D721Med (cell line): ENCODE measurements around the gene AGPAT3.

Experiments
- DNase-seq: peaks from one replicate; pipeline ENCODE4 v3.0.0; 2011; ENCODE audit warnings: low spot score; ENCODE audit not compliant: insufficient read length
- FAIRE-seq: peaks from 2 replicates; lab custom pipeline; 2011; peaks lifted over from hg19 to GRCh38; lab: Jason Lieb, UNC
- TF ChIP-seq, protein P1 (sequence below): IDR thresholded peaks from 2 replicates; pipeline ENCODE4 v1.5.1; 2012; ENCODE audit warnings: mild to moderate bottlenecking, control low read depth; ENCODE audit not compliant: insufficient read depth; ENCODE audit errors: missing control alignments

AGPAT3 gene

DNA sequence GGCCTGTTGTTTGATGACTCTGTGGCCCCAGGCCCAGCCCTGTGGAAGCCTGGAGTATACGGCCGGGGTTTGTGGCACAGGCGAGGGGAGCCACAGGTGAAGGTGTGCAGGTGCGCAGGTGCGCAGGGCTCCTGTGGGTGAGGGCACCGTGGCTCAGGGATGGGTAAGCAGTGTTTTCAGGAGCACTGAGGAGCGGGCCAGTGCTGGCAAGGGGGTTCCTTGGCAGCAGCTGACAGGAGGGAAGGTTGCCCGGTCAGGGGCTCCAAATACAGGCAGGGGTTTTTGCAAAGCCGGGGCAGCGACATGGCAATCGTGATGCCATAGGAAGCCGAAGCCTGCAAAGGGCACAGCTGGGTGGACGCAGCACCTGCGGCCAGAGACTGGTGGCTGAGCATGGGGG, 20.7 kb downstream of the AGPAT3 start:
- DNase-seq: no peak
- TF ChIP-seq, protein P1, sequence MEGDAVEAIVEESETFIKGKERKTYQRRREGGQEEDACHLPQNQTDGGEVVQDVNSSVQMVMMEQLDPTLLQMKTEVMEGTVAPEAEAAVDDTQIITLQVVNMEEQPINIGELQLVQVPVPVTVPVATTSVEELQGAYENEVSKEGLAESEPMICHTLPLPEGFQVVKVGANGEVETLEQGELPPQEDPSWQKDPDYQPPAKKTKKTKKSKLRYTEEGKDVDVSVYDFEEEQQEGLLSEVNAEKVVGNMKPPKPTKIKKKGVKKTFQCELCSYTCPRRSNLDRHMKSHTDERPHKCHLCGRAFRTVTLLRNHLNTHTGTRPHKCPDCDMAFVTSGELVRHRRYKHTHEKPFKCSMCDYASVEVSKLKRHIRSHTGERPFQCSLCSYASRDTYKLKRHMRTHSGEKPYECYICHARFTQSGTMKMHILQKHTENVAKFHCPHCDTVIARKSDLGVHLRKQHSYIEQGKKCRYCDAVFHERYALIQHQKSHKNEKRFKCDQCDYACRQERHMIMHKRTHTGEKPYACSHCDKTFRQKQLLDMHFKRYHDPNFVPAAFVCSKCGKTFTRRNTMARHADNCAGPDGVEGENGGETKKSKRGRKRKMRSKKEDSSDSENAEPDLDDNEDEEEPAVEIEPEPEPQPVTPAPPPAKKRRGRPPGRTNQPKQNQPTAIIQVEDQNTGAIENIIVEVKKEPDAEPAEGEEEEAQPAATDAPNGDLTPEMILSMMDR: no peak
- no peak for FAIRE-seq

GRCh38 chr21:43886565-43886964, 21.5 kb downstream of the AGPAT3 start:
- DNase-seq (no peak), FAIRE-seq (no peak)
- TF ChIP-seq, protein P1: no peak

DNA sequence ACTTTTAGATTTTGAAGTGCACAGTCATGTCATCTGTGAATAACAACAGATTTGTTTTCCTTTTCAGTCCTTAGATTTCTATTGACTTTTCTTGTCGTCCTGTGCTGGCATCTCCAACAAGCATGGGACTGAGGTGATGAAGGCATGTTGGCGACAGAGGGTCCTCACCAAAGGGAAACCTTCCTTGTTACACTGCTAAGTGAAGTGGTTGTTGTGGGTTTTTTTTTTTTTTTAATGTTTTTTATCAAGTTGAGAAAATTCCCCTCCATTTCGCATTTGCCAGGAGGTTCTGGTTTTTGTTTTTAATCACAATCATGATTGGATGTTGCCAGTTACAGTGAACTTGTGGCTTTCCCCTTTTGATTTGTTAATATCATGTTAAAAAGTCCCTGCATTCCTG, 24.0 kb downstream of the AGPAT3 start:
- FAIRE-seq (no peak), DNase-seq (no peak)
- TF ChIP-seq, protein P1: no peak

GRCh38 chr21:43890042-43890441, 25.0 kb downstream of the AGPAT3 start:
- TF ChIP-seq, protein P1: no peak
- no peak for FAIRE-seq
- no peak for DNase-seq

DNA sequence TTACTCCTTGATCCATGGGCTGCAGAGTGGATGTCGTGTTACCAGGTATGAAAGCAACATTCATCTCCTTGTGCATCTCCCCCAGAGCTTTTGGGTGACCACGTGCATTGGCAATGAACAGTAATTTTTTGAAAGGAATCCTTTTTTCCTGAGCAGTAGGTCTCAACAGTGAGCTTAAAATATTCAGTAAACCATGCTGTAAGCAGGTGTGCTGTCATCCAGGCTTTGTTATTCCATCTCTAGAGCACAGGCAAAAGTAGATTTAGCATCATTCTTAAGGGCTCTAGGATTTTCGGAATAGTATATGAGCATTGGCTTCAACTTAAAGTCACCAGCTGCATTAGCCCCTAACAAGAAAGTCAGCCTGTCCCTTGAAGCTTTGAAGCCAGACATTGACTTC, 27.3 kb downstream of the AGPAT3 start:
- TF ChIP-seq, protein P1: no peak
- FAIRE-seq: no peak
- no peak for DNase-seq

- DNase-seq: no peak
- no peak for FAIRE-seq
- TF ChIP-seq, protein P1: no peak
These were observed 28.0 kb downstream of the AGPAT3 start for GRCh38 chr21:43892984-43893535.

- TF ChIP-seq, protein P1: no peak
- DNase-seq (no peak), FAIRE-seq (no peak)
These were observed 28.6 kb downstream of the AGPAT3 start for GRCh38 chr21:43893536-43894205.
